Calu3 (cell line): ENCODE data around the gene SSRP1. TPM values are rescaled to one million over a fixed set of nuclear protein-coding genes. Genes with fewer than 3 reads are reported as not detected.

Experiments
- BruUV-seq: library from RNA; stranded (reverse); fragments of 400-500 nt; replicated peaks from 2 replicates; lab custom pipeline; 2021; lab: Mats Ljungman, UMichigan
- CTCF ChIA-PET: fragments of 300-600 bp; sonication (Branson Sonifier 250); formaldehyde crosslinking; loops from one replicate; lab custom pipeline; 2022; ENCODE audit warnings: antibody characterized with exemption; lab: Charles Lee
- DNase-seq: peaks from one replicate; pipeline ENCODE4 v3.0.0; 2022
- H3K27ac Mint-ChIP-seq: one replicate; pipeline ENCODE4 v1.8.0; 2022; ENCODE audit warnings: mixed read lengths; ENCODE audit not compliant: unreplicated experiment
- H3K27me3 Mint-ChIP-seq: one replicate; pipeline ENCODE4 v1.8.0; 2022; ENCODE audit warnings: mixed read lengths; ENCODE audit not compliant: unreplicated experiment
- H3K36me3 Mint-ChIP-seq: one replicate; pipeline ENCODE4 v1.8.0; 2022; ENCODE audit warnings: mild to moderate bottlenecking, moderate library complexity, mixed read lengths; ENCODE audit not compliant: insufficient read depth, unreplicated experiment
- H3K4me1 Mint-ChIP-seq: one replicate; pipeline ENCODE4 v1.8.0; 2022; ENCODE audit warnings: mild to moderate bottlenecking, low read depth, mixed read lengths; ENCODE audit not compliant: unreplicated experiment
- H3K4me3 Mint-ChIP-seq: one replicate; pipeline ENCODE4 v1.8.0; 2022; ENCODE audit warnings: mild to moderate bottlenecking, low read depth, moderate library complexity, mixed read lengths; ENCODE audit not compliant: unreplicated experiment
- H3K9me3 Mint-ChIP-seq: one replicate; pipeline ENCODE4 v1.8.0; 2022; ENCODE audit warnings: low read depth, mixed read lengths; ENCODE audit not compliant: unreplicated experiment
- CTCF ChIP-seq: fragments of 200-600 bp; IDR thresholded peaks from one replicate; pipeline ENCODE4 v1.8.0; 2022; ENCODE audit warnings: antibody characterized with exemption; ENCODE audit not compliant: unreplicated experiment
- intact Hi-C: fragments of 100-400 bp; cut with micrococcal nuclease; formaldehyde crosslinking; loops from one replicate; pipeline ENCODE4 v1.10.0; 2022; ENCODE audit not compliant: unreplicated experiment
- total RNA-seq: library from RNA; stranded (reverse); gene quantifications from 2 replicates; pipeline ENCODE4 v1.2.3, GENCODE V29; 2022

SSRP1 gene
- total RNA-seq, 1 experiment from 2014 or later, result 145 TPM

GRCh38 chr11:57325735-57326048, 10.0 kb downstream of the SSRP1 start:
- intact Hi-C loops, result no loop called here
- TF ChIP-seq CTCF, result no peak
- BruUV-seq, result no TSS peak
- Mint-ChIP-seq H3K27me3 (no peaks in the 10 kb centered on the region), H3K27ac (peak overlapping the region; percentile 98), H3K36me3 (peaks cover 84% of the 10 kb centered on the region), H3K9me3 (no peaks in the 10 kb centered on the region), H3K4me1 (peaks cover 64% of the 10 kb centered on the region), H3K4me3 (peak overlapping the region; percentile 86)
- no peak for DNase-seq
- CTCF ChIA-PET, result interaction anchor here (0.7 to 0.9 kb wide), 2 partner anchors 14 to 1782 kb away, joined by 3 to 4 read pairs; no protein-coding TSS in a partner anchor

GRCh38 chr11:57324886-57325734, 10.6 kb downstream of the SSRP1 start, which contains the start of gene TNKS1BP1:
TNKS1BP1 (minus strand) TSS chr11:57324952; CDS start chr11:57321885, 3,067 bp downstream.
- H3K4me1 Mint-ChIP-seq, result peaks cover 67% of the 10 kb centered on the region
- no peaks in the 10 kb centered on the region for H3K9me3 Mint-ChIP-seq
- peaks cover 81% of the 10 kb centered on the region for H3K36me3 Mint-ChIP-seq
- TF ChIP-seq CTCF, result no peak
- peak within 1 kb of the TSS; percentile 86 for H3K4me3 Mint-ChIP-seq
- TSS peak; percentile 93 for BruUV-seq
- intact Hi-C loops, result no loop called here
- H3K27me3 Mint-ChIP-seq, result no peaks in the 10 kb centered on the region
- peak; percentile 96 for DNase-seq
- peak within 1 kb of the TSS; percentile 98 for H3K27ac Mint-ChIP-seq
- CTCF ChIA-PET, result interaction anchor here (0.6 to 0.9 kb wide), 3 partner anchors 14 to 1782 kb away, joined by 3 to 4 read pairs (median 3); no protein-coding TSS in a partner anchor

GRCh38 chr11:57324154-57324885, 11.4 kb downstream of the SSRP1 start:
- peak overlapping the region; percentile 86 for H3K4me3 Mint-ChIP-seq
- intact Hi-C loops, result no loop called here

More at GRCh38 chr11:57324154-57324885, 11.4 kb downstream of the SSRP1 start:
- Mint-ChIP-seq H3K4me1 (peaks cover 67% of the 10 kb centered on the region), H3K36me3 (peaks cover 78% of the 10 kb centered on the region), H3K27ac (peak overlapping the region; percentile 98), H3K27me3 (no peaks in the 10 kb centered on the region), H3K9me3 (no peaks in the 10 kb centered on the region)
- TF ChIP-seq CTCF, result no peak
- DNase-seq, result peak; percentile 39
- no TSS peak for BruUV-seq
- CTCF ChIA-PET, result interaction anchor here (0.6 to 0.9 kb wide), 3 partner anchors 13 to 17 kb away, joined by 3 to 4 read pairs (median 3); no protein-coding TSS in a partner anchor
